AG09319 (cell line): ENCODE measurements around the gene RELA.

ENCODE experiments used
- DNase-seq: peaks from one replicate; pipeline ENCODE4 v3.0.0-alpha.2; 2010; ENCODE audit warnings: low read depth; ENCODE audit errors: extremely low read depth
- CTCF ChIP-seq: IDR thresholded peaks from 2 replicates; pipeline ENCODE4 v1.5.1; 2011; ENCODE audit warnings: low read depth, mild to moderate bottlenecking, inconsistent platforms, low read length, moderate library complexity

Gene RELA

GRCh38 chr11:65622011-65622410 lies 40.7 kb downstream of the RELA start:
- no peak for DNase-seq
- TF ChIP-seq CTCF = no peak

GRCh38 chr11:65621460-65621859 lies 41.3 kb downstream of the RELA start:
- DNase-seq = no peak
- no peak for TF ChIP-seq CTCF

GRCh38 chr11:65620666-65621065 lies 42.0 kb downstream of the RELA start:
- TF ChIP-seq CTCF = no peak
- no peak for DNase-seq

- DNase-seq = no peak
- TF ChIP-seq CTCF = no peak
Measured at GRCh38 chr11:65619281-65619928, 43.3 kb downstream of the RELA start.

GRCh38 chr11:65618763-65619162 lies 44.0 kb downstream of the RELA start:
- DNase-seq = no peak
- TF ChIP-seq CTCF = no peak

- TF ChIP-seq CTCF = no peak
- no peak for DNase-seq
Measured at GRCh38 chr11:65617990-65618751, 44.5 kb downstream of the RELA start.

GRCh38 chr11:65617136-65617850 lies 45.4 kb downstream of the RELA start:
- no peak for TF ChIP-seq CTCF
- no peak for DNase-seq
